Pons (tissue), 1 donor: ENCODE results near the gene WDR53.
"Not testable (repeated sequence)": the region's sequence is repeated elsewhere in the genome, so short reads cannot be mapped to it uniquely, and the experiment has no call there.

Source experiments
- DNase-seq: peaks from one replicate; pipeline ENCODE4 v3.0.0-alpha.2; 2016; ENCODE audit warnings: low spot score

The WDR53 gene

GRCh38 chr3:196558476-196558875 is 9.9 kb downstream of the WDR53 start:
- no peak for DNase-seq

DNA sequence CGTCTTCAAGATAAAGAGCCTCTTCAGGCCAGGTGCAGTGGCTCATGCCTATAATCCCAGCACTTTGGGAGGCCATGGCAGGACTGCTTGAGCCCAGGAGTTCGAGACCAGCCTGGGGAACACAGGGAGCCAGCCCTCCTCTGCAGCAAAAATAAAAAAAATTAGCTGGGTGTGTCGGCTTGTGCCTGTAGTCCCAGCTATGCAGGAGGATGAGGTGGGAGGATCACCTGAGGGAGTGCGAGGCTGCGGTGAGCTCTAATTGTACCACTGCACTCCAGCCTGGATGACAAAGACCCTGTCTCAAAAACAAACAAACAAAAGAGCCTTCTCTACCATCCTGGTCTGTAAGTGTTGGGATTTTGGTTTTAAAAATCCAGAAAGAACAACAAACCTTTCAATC is 11.1 kb downstream of the WDR53 start:
- no peak for DNase-seq

DNA sequence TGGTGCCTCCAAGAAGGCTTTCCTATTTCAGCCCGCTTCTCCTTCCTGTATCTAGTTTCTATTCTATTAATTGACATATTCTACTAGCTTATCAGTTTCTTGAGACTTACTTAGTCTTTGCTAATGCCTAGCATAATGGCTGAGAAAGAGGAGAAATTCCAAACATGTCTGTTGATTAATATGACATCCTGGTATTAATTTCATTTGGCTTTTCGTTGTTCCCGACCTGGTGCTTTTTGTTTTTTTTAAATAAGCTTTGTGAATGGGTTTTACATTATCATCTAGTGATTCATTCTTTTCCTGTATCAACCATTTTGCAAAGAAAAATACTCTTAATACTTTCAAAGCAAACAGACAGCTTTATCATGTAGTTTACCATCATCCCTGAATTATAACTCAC is 13.1 kb downstream of the WDR53 start:
- no peak for DNase-seq

DNA sequence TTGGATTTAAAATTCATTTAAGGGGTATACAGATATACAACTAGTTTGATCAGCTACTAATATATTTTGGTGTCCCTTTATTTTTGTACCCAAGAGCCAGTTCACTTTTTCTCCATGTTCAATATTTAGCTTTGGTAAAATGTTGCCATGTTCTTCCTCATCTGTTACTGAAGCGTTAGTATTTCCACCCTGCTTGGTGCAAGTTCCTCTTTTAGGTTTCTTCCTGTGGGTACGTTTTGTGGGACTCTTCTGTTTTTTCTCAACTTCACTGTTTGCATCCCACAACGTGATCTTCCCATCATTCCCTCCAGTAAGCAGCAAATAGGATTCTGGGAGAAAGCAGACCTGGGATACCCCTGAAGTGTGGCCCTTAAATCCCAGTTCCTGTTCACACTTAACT is 14.1 kb downstream of the WDR53 start:
- peak; percentile 59 for DNase-seq

- no peak for DNase-seq
Observed at GRCh38 chr3:196553551-196553950, 14.8 kb downstream of the WDR53 start.

- no peak for DNase-seq
Observed at GRCh38 chr3:196552253-196552652, 16.1 kb downstream of the WDR53 start.

DNA sequence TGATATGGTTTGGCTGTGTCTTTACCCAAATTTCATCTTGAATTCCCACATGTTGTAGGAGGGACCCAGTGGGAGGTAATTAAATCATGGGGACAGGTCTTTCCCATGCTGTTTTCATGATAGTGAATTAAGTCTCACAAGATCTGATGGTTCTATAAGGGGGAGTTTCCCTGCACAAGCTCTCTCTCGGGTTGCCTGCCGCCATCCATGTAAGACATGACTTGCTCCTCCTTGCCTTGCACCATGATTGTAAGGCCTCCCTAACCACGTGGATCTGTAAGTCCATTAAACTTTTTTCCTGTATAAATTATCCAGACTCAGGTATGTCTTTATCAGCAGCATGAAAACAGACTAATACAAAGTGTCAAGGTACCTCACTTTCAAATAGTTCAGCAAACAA is 18.2 kb downstream of the WDR53 start:
- DNase-seq: not testable (repeated sequence)

DNA sequence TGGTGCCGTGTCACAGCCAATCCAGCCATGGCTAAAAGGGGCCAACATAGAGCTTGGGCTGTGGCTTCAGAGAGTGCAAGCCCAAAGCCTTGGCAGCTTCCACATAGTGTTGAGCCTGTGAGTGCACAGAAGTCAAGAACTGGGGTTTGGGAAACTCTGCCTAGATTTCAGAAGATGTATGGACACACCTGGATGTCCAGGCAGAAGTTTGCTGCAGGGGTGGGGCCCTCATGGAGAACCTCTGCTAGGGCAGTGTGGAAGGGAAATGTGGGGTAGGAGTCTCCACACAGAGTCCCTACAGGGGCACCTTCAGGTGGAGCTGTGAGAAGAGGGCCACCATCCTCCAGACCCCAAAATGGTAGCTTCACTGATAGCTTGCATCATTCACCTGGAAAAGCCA is 19.0 kb downstream of the WDR53 start:
- not testable (repeated sequence) for DNase-seq

DNA sequence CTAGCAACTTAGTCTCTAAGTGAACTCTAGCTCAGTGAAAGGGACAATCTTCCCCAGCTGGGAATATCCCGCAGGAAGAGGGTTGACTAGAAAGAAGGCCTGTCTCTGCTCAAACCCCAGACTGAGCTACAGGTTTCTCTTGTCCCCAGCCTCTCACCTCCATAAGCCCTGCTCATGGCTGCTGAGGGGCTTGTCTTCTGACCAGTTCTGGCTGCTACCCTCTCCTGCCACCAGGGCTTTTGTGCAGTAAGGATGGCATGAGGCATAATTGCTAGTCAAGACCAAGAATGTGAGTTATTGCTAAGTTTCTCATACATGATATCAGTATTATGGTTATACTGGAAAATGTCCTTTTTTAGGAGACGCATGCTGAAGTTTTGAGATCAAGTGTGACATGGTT is 21.3 kb downstream of the WDR53 start:
- DNase-seq: no peak

DNA sequence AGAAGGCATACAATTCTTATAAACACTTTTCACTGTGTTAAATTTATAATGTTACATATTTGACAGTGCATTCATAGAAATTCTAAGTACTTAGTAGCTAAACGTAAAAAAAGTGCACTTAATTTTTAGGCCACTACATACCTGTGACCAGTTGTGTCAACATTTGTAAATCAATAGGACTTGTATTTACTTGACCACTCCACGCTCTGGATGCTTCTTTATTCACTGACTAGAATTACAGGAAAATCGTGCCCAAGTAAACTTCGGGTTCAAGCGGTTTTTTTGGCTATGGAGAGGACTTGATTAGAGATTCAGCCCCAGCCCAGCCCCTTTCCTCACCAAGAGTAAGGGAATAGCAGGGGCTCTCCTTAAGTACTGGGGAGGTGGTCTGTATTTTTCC is 21.8 kb downstream of the WDR53 start:
- no peak for DNase-seq

DNA sequence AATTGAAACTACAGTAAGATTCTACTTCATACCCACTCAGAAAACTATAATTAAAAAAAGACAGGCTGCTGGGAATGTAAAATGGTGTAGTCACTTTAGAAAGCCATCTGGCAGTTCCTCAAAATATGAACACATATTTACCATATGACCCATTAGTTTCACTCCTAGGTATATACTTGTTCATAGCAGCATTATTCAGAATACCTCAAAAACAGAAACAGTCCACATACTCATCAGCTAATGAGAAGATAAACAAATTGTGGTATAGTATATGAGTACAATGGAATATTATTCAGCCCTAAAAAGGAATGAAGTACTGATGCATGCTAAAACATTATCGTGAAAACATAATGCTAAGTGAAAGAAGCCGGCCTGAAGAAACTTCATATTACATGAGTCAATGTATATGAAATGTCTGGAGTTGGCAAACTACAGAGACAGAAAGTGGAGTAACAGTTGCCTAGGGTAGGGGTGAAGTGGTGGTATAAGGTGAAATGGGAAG is 23.8 kb downstream of the WDR53 start:
- DNase-seq: no peak

DNA sequence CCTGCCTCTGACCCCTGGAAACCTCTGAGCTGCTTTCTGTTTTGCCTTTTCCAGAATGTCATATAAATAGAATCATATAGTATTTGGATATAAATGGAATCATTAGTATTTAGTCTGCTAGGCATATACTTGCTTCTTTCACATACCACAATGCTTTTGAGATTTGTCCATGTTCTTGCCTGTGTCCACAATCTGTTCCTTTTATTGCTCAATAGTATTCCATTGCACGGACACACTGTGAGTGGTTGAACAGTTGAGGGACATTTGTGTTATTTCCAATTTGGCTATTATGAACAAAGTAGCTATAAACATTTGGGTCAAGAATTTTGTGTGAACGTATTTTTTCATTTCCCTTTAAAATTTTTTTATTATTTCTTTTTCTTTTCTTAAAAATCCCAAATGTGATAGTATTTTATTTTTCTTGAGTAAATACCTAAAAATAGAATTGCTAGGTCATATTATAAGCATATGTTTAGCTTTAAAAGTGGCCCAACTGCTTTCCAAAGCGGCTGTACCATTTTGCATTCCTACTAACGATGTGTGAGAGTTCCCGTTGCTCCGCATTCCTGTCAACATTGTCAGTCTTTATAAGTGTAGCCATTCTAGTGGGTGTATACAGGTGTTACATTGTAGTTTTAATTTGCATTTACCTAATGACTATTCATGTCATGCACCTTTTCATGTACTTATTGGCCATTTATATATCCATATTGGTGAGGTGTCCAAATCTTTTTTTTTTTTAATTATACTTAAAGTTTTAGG is 26.5 kb downstream of the WDR53 start:
- DNase-seq: no peak

DNA sequence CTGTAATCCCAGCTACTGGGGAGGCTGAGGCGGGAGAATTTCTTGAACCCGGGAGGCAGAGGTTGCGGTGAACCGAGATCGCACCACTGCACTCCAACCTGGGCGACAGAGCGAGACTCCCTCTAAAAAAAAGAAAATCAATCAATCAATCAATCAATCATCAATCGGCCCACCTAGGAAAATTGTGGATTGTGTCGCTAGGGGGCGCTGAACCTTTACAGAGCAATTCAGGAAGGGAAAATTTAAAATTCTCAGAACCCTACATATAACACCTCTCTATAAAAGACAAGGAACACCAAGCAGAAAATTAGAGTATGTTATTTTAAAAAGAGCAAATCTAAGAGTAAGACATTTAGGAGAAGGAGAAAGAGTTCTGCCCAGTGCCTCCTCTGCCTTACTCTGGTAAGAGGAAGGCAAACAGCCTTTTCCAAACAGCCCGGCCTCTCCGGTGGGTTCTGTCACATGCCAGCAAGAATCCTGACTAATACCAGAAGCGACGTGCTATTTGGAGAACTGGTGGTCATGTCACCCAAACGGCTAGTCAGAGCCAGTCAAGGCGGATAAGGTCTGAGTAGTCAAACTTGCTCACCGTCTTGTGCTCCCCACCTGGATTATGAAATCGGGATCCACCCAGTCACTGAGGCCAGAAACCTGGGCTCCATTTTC is 30.9 kb downstream of the WDR53 start:
- no peak for DNase-seq

GRCh38 chr3:196533260-196533681 is 35.1 kb downstream of the WDR53 start:
- no peak for DNase-seq

DNA sequence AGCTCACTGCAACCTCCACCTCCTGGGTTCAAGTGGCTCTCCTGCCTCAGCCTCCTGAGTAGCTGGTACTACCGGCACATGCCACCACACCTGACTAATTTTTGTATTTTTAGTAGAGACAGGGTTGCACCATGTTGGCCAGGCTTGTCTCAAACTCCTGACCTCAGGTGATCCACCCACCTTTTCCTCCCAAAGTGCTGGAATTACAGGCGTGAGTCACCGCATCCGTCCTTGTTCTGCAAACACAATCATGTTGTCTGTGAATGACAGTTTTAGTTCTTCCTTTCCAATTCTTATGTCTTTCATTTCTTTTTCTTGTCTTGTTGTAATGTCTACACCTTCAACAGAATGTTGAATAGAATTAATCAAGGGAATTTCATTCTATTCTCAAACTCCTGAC is 36.9 kb downstream of the WDR53 start:
- DNase-seq: no peak

DNA sequence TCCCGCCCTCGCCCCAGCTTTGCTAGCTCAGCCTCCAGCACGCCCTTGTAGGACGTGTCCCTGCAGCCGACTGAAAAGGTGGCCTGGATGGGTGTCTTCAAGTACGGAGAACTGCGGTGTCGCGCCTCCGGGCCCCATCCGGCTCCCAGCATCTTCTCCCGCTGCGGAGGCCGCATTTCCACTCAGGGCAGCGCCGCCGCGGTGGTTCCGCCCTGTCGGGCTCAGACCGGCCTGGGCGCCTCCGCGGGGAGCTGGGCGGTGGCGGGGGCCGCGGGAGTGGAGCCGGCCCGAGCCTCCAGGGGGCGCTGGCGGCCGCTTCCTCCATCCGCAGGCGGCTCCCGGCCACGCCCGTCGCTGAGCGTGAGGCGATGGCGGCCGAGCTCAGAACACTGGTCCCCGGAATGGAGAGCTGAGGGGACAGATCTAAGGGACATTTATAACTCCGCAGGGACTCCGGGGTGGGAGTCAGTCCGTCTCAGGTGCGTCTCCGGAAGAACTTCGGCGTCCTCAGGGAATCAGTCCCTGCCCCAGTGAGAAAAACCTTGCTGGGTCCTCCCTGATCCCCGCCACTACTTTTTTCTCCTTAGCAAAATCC is 39.6 kb downstream of the WDR53 start:
- peak; percentile 22 for DNase-seq

DNA sequence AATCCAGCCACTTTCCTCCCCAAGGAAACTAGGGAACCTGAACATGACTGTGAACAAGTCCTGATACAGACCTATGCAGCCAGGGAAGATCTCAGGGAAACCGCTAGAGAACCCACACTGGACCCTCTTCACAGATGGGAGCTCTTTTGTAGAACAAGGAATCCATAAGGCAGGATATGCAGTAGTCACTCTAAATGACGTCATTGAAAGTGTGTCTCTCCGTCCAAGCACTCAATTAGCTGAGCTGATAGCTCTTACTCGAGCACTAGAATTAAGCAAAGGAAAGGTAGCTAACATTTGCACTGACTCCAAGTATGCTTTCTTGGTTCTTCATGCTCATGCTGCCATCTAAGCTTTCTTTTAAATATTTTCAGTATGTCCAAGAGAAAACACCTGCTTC is 43.2 kb downstream of the WDR53 start:
- DNase-seq: no peak

GRCh38 chr3:196524527-196524926 is 43.8 kb downstream of the WDR53 start:
- DNase-seq: no peak

DNA sequence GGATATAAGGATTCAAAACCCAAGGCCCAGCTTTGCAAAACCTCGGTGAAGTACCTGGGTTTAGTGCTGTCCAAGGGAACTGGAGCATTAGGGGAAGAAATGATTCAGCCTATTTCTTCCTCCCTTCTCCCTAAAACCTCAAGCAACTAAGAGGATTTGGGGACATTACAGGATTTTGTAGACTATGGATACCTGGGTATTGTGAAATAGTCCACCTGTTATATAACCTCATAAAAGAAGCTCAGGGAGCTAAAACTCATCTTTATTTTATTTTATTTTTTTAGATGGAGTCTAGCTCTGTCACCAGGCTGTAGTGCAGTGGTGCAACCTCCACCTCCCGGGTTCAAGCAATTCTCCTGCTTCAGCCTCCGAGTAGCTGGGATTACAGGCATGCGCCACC is 44.5 kb downstream of the WDR53 start:
- no peak for DNase-seq

- not testable (repeated sequence) for DNase-seq
Observed at GRCh38 chr3:196521291-196521690, 47.1 kb downstream of the WDR53 start.

GRCh38 chr3:196519718-196520082 is 48.7 kb downstream of the WDR53 start:
- no peak for DNase-seq

- DNase-seq: peak; percentile 29
Observed at GRCh38 chr3:196518966-196519717, 49.2 kb downstream of the WDR53 start.

DNA sequence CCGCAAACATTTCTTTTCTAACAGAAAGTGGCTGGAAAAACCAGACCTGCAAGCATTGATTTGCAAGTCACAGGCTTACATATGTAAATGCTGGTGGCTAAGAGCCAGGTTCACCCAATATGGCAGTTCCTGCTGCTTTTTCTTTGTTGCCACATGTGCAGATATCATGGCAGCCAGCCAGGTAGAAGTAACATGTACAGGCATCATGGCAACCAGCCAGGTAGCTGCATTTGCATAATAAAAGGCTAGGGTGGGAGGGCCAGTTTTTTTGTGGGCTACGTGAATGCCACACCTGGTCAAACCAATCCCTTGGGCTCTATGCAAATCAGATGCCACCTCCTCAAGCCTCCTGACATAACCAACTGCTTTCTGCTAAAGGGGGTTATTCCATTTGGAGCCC is 50.4 kb downstream of the WDR53 start:
- DNase-seq: no peak
